Raji (cell line): Measurements from ENCODE around the gene RPAP3.

Experiments
- POLR2A ChIP-seq: IDR thresholded peaks from 2 replicates; pipeline ENCODE4 v1.6.1; 2011; ENCODE audit warnings: low read depth, low read length, control low read depth; ENCODE audit not compliant: insufficient read depth

RPAP3 gene

GRCh38 chr12:47734725-47735480 lies 29.1 kb upstream of the RPAP3 start:
- no peak for TF ChIP-seq POLR2A

GRCh38 chr12:47733142-47733541 lies 27.3 kb upstream of the RPAP3 start:
- TF ChIP-seq POLR2A: no peak

GRCh38 chr12:47732504-47732903 lies 26.7 kb upstream of the RPAP3 start:
- TF ChIP-seq POLR2A: no peak

GRCh38 chr12:47731723-47732122 lies 25.9 kb upstream of the RPAP3 start:
- no peak for TF ChIP-seq POLR2A

GRCh38 chr12:47730341-47730744 lies 24.5 kb upstream of the RPAP3 start:
- TF ChIP-seq POLR2A: no peak

GRCh38 chr12:47729233-47729632 lies 23.4 kb upstream of the RPAP3 start:
- TF ChIP-seq POLR2A: no peak

GRCh38 chr12:47725893-47726292 lies 20.1 kb upstream of the RPAP3 start:
- TF ChIP-seq POLR2A: no peak

- TF ChIP-seq POLR2A: no peak
Observed at GRCh38 chr12:47725091-47725772, 19.4 kb upstream of the RPAP3 start, which contains the start of gene ENDOU. Gene ENDOU (minus strand): TSS chr12:47725490. CDS start chr12:47725413, 77 bp downstream.

- no peak for TF ChIP-seq POLR2A
Observed at GRCh38 chr12:47722941-47723631, 17.3 kb upstream of the RPAP3 start.

- TF ChIP-seq POLR2A: no peak
Observed at GRCh38 chr12:47722136-47722834, 16.5 kb upstream of the RPAP3 start.

- no peak for TF ChIP-seq POLR2A
Observed at GRCh38 chr12:47721431-47721973, 15.7 kb upstream of the RPAP3 start.

- no peak for TF ChIP-seq POLR2A
Observed at GRCh38 chr12:47718531-47718930, 12.7 kb upstream of the RPAP3 start.

GRCh38 chr12:47717443-47718193 lies 11.8 kb upstream of the RPAP3 start:
- TF ChIP-seq POLR2A: no peak

- TF ChIP-seq POLR2A: no peak
Observed at GRCh38 chr12:47717046-47717442, 11.2 kb upstream of the RPAP3 start.
